ENCODE data around the gene DLG2. TPM values are rescaled to one million over a fixed set of nuclear protein-coding genes. Genes with fewer than 3 reads are reported as not detected.

DLG2 gene
- polyA plus RNA-seq, 3 donors: 0.24 to 0.39 TPM; not detected in 1

DNA sequence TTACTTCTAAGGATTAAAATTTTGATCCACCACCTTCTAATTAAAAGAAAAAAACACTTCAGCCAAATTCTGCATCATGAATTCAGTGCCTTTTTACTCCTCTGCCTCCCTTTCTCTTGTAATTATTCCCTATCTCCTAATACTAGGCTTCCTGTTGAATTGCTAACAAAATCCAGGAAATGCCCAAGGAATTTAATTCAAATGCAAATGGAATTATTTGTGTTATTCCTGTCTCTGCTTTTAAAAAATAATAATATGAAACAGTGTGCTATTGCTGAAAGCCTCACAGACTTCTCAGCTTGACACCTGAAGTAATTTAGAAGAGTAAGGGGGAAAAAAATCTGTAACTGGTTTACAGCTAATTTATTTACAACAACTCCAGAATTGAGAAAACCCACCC, 85.5 kb downstream of the DLG2 start:
- TF ChIP-seq, protein P1, sequence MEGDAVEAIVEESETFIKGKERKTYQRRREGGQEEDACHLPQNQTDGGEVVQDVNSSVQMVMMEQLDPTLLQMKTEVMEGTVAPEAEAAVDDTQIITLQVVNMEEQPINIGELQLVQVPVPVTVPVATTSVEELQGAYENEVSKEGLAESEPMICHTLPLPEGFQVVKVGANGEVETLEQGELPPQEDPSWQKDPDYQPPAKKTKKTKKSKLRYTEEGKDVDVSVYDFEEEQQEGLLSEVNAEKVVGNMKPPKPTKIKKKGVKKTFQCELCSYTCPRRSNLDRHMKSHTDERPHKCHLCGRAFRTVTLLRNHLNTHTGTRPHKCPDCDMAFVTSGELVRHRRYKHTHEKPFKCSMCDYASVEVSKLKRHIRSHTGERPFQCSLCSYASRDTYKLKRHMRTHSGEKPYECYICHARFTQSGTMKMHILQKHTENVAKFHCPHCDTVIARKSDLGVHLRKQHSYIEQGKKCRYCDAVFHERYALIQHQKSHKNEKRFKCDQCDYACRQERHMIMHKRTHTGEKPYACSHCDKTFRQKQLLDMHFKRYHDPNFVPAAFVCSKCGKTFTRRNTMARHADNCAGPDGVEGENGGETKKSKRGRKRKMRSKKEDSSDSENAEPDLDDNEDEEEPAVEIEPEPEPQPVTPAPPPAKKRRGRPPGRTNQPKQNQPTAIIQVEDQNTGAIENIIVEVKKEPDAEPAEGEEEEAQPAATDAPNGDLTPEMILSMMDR (IDR thresholded peaks at IDR 0.05): no peak
- Mint-ChIP-seq H3K27ac (no peak overlapping the region), H3K4me3 (no peak overlapping the region), H3K9me3 (peaks cover 9 to 21% (median 11%) of the 10 kb centered on the region in 7 donors), H3K36me3 (no peaks in the 10 kb centered on the region), H3K4me1 (no peaks in the 10 kb centered on the region), H3K27me3 (ENCODE audit: low read depth in 3 of 3) (peaks cover 0 to 2% (median under 1%) of the 10 kb centered on the region in 3 donors)
- Histone ChIP-seq H2AFZ (ENCODE audit: insufficient read depth, low read depth, low read length, poor library complexity, severe bottlenecking) (no peak overlapping the region), H3K4me3 (replicated peaks in 1 of 3; ENCODE audit: low read depth in 2 of 3, low read length in 3 of 3) (no peak overlapping the region), H3K4me2 (replicated peaks; ENCODE audit: extremely low read depth, low read length, poor library complexity, severe bottlenecking) (no peak overlapping the region), H3K36me3 (replicated peaks in 1 of 2; ENCODE audit: control insufficient read depth in 1 of 2, insufficient read depth in 2 of 2, low read length in 2 of 2) (no peaks in the 10 kb centered on the region), H3K4me1 (ENCODE audit: control insufficient read depth in 1 of 2, insufficient read depth in 2 of 2, low read length in 2 of 2) (no peaks in the 10 kb centered on the region), H3K9me3 (replicated peaks in 1 of 2; ENCODE audit: control insufficient read depth in 1 of 2, insufficient read depth in 1 of 2, low read length in 2 of 2) (peaks cover 9 to 13% of the 10 kb centered on the region in 2 donors), H3K27ac (ENCODE audit: low read depth in 1 of 2, low read length in 2 of 2) (no peak overlapping the region), H3K27me3 (ENCODE audit: control insufficient read depth in 2 of 2, insufficient read depth in 2 of 2, low read length in 2 of 2) (no peaks in the 10 kb centered on the region), H4K20me1 (ENCODE audit: insufficient read depth, low read length) (no peaks in the 10 kb centered on the region), H3K9ac (ENCODE audit: insufficient read depth, low read length, poor library complexity, severe bottlenecking) (no peak overlapping the region), H3K79me2 (ENCODE audit: insufficient read depth, low read length) (no peaks in the 10 kb centered on the region)
- intact Hi-C loops (cut with micrococcal nuclease): no loop called here
- no peak for DNase-seq

DNA sequence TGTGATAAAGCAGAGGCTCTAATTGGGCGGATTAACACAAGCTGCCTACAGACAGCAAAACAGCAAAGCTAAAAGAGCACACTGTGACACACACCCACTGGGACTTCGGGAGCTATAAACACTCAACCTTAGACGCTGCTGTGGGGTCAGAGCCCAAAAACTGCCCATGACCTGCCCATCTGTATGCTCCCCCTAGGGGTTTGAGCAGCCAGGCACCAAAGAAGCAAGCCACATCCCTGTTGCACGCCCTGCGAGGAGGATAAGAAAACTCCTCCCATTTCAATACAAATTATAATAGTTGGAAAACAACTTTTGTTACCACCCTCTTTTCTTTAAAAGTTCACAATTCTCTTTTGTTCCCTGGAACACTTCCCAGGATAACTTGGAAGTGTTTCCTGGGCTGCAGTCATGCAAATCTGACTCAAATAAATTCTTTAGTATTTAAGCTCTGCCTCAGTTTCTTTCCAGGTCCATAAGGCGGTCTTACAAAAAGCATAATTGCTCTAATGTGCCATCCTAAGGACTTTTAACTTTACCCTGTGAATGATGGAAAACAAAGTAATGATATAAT, 86.4 kb downstream of the DLG2 start:
- no peak overlapping the region for H3K4me3 ChIP-seq (replicated peaks in 1 of 3; ENCODE audit: low read depth in 2 of 3, low read length in 3 of 3)
- H2AFZ ChIP-seq (ENCODE audit: insufficient read depth, low read depth, low read length, poor library complexity, severe bottlenecking): no peak overlapping the region
- no peaks in the 10 kb centered on the region for H3K79me2 ChIP-seq (ENCODE audit: insufficient read depth, low read length)
- H3K9me3 ChIP-seq (replicated peaks in 1 of 2; ENCODE audit: control insufficient read depth in 1 of 2, insufficient read depth in 1 of 2, low read length in 2 of 2): peaks cover 14 to 22% of the 10 kb centered on the region in 2 donors
- H3K9ac ChIP-seq (ENCODE audit: insufficient read depth, low read length, poor library complexity, severe bottlenecking): no peak overlapping the region
- intact Hi-C loops (cut with micrococcal nuclease): no loop called here
- Mint-ChIP-seq H3K9me3 (peaks cover 9 to 23% (median 14%) of the 10 kb centered on the region in 7 donors), H3K27ac (no peak overlapping the region), H3K27me3 (ENCODE audit: low read depth in 3 of 3) (peaks cover 0 to 2% (median 0%) of the 10 kb centered on the region in 3 donors), H3K4me1 (no peaks in the 10 kb centered on the region), H3K36me3 (no peaks in the 10 kb centered on the region), H3K4me3 (no peak overlapping the region)
- no peak for DNase-seq
- no peaks in the 10 kb centered on the region for H4K20me1 ChIP-seq (ENCODE audit: insufficient read depth, low read length)
- H3K4me1 ChIP-seq (ENCODE audit: control insufficient read depth in 1 of 2, insufficient read depth in 2 of 2, low read length in 2 of 2): no peaks in the 10 kb centered on the region
- H3K4me2 ChIP-seq (replicated peaks; ENCODE audit: extremely low read depth, low read length, poor library complexity, severe bottlenecking): no peak overlapping the region
- no peaks in the 10 kb centered on the region for H3K27me3 ChIP-seq (ENCODE audit: control insufficient read depth in 2 of 2, insufficient read depth in 2 of 2, low read length in 2 of 2)
- H3K27ac ChIP-seq (ENCODE audit: low read depth in 1 of 2, low read length in 2 of 2): no peak overlapping the region
- H3K36me3 ChIP-seq (replicated peaks in 1 of 2; ENCODE audit: control insufficient read depth in 1 of 2, insufficient read depth in 2 of 2, low read length in 2 of 2): no peaks in the 10 kb centered on the region
- 89% methylated on average over 3 of the region's 6 CpGs for WGBS (ENCODE audit: insufficient coverage)
- TF ChIP-seq, protein P1 (IDR thresholded peaks at IDR 0.05): no peak

Data from CD14-positive monocyte (primary cell).